BLaER1 (cell line): ENCODE results near the gene KIRREL3.

Source experiments
- H3K27ac ChIP-seq: shearing (Covaris generic); formaldehyde crosslinking; 2 replicates; pipeline ENCODE4 v1.8.1; 2022
- H3K27me3 ChIP-seq: shearing (Covaris generic); formaldehyde crosslinking; 2 replicates; pipeline ENCODE4 v1.8.1; 2022
- H3K36me3 ChIP-seq: shearing (Covaris generic); formaldehyde crosslinking; 2 replicates; pipeline ENCODE4 v1.8.1; 2022
- H3K4me1 ChIP-seq: shearing (Covaris generic); formaldehyde crosslinking; 2 replicates; pipeline ENCODE4 v1.8.1; 2022
- H3K4me2 ChIP-seq: shearing (Covaris generic); formaldehyde crosslinking; 2 replicates; pipeline ENCODE4 v1.8.1; 2022
- H3K4me3 ChIP-seq: shearing (Covaris generic); formaldehyde crosslinking; 2 replicates; pipeline ENCODE4 v1.8.1; 2022
- H3K9ac ChIP-seq: shearing (Covaris generic); formaldehyde crosslinking; 2 replicates; pipeline ENCODE4 v1.8.1; 2022
- H3K9me3 ChIP-seq: shearing (Covaris generic); formaldehyde crosslinking; 2 replicates; pipeline ENCODE4 v1.8.1; 2022
- H4K20me1 ChIP-seq: shearing (Covaris generic); formaldehyde crosslinking; 2 replicates; pipeline ENCODE4 v1.8.1; 2022
- Cebpa-rat ChIP-seq: shearing (Covaris generic); IDR thresholded peaks from 2 replicates; pipeline ENCODE4 v1.8.1; 2022

Gene KIRREL3

DNA sequence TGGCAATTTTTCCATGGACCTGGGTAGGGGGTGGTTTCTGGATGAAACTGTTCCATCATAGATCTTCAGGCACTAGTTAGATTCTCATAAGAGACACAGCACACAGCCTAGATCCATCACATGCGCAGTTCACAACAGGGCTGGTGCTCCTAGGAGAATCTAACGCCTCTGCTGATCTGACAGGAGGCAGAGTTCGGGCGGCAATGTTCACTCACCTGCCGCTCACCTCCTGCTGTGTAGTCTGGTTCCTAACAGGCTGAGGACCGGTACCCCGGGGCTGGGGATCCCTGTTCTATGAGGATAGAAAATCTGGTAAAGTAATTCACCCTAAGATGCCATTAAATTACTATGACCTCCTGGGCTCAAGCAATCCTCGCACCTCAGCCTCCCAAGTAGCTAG is 318.0 kb downstream of the KIRREL3 start:
- H3K27me3 ChIP-seq, result no peaks in the 10 kb centered on the region

DNA sequence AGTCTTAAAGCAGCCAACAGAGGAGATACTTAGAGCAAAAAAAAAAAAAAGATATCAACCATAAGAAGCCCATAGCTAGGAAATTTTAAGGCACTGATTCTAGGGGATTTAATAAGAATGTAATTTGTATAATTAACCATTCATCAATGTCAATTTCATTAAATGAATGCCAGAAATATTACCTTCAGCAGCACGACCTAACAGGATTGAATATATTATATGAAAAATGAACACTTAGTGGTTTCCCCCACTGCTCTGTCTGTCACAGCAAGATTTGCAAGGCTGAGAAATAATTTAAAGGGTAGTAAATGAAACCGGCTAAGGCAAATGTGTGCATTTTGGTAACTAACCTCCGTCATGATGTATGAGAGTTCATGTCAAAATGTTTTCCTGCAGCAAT is 319.9 kb downstream of the KIRREL3 start:
- TF ChIP-seq Cebpa-rat, result no peak
- Histone ChIP-seq H4K20me1 (no peaks in the 10 kb centered on the region), H3K4me1 (no peaks in the 10 kb centered on the region), H3K4me2 (no peak overlapping the region), H3K27ac (no peak overlapping the region), H3K36me3 (no peaks in the 10 kb centered on the region), H3K4me3 (no peak overlapping the region), H3K9ac (no peak overlapping the region), H3K9me3 (no peaks in the 10 kb centered on the region), H3K27me3 (no peaks in the 10 kb centered on the region)

More for the DNA sequence above, 318.0 kb downstream of the KIRREL3 start:
- H3K4me2 ChIP-seq, result no peak overlapping the region
- no peak overlapping the region for H3K9ac ChIP-seq
- no peaks in the 10 kb centered on the region for H3K4me1 ChIP-seq
- no peaks in the 10 kb centered on the region for H3K36me3 ChIP-seq
- no peak for TF ChIP-seq Cebpa-rat
- no peak overlapping the region for H3K27ac ChIP-seq
- H3K9me3 ChIP-seq, result no peaks in the 10 kb centered on the region
- no peak overlapping the region for H3K4me3 ChIP-seq
- H4K20me1 ChIP-seq, result no peaks in the 10 kb centered on the region

DNA sequence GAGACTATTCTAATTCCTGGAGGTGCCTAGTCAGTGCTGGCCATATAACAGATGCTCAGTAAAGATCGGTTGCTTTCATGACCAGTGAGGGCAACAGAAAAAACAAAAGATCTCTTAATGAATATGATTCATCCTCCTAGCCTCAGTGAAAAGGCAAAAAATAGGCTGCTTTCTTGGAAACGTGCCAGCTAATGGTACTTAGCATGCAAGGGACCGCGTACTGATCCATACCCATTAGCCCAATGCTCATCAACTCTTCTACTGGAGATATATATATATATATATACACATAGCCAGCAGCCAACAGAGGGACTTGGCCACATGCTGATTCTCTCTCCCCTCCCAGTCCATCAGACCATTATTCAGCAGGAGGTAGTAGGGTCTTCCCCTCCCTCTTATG is 320.4 kb downstream of the KIRREL3 start:
- TF ChIP-seq Cebpa-rat, result no peak

DNA sequence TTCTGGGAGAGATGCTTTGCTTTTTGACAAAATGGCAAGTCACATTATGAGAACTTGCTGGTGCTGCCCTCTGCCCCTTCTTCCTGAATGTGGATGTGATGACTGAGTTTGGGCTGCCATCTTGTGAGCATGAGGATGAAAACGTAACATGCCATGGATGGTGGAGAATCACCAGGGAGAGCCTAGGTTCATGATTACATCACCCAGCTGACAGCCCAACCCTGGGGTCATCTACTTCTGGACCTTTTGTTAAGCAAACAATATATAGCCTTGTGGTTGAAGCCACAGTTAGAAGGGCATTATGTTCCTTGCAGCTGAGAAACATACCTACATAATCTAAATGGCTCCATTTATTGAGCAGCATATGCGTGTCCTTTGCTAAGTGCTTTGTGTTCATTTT is 321.5 kb downstream of the KIRREL3 start:
- H3K4me2 ChIP-seq, result no peak overlapping the region
- no peak overlapping the region for H3K27ac ChIP-seq
- H3K9ac ChIP-seq, result no peak overlapping the region
- no peaks in the 10 kb centered on the region for H3K36me3 ChIP-seq
- H3K4me1 ChIP-seq, result no peaks in the 10 kb centered on the region
- no peak overlapping the region for H3K4me3 ChIP-seq
- H4K20me1 ChIP-seq, result no peaks in the 10 kb centered on the region
- TF ChIP-seq Cebpa-rat, result no peak
- no peaks in the 10 kb centered on the region for H3K27me3 ChIP-seq
- no peaks in the 10 kb centered on the region for H3K9me3 ChIP-seq

More for the DNA sequence above, 320.4 kb downstream of the KIRREL3 start:
- no peaks in the 10 kb centered on the region for H3K4me1 ChIP-seq
- H3K27me3 ChIP-seq, result no peaks in the 10 kb centered on the region
- no peak overlapping the region for H3K4me2 ChIP-seq
- H3K36me3 ChIP-seq, result no peaks in the 10 kb centered on the region
- H3K9me3 ChIP-seq, result no peaks in the 10 kb centered on the region
- no peak overlapping the region for H3K4me3 ChIP-seq
- no peak overlapping the region for H3K27ac ChIP-seq
- H3K9ac ChIP-seq, result no peak overlapping the region
- H4K20me1 ChIP-seq, result no peaks in the 10 kb centered on the region

DNA sequence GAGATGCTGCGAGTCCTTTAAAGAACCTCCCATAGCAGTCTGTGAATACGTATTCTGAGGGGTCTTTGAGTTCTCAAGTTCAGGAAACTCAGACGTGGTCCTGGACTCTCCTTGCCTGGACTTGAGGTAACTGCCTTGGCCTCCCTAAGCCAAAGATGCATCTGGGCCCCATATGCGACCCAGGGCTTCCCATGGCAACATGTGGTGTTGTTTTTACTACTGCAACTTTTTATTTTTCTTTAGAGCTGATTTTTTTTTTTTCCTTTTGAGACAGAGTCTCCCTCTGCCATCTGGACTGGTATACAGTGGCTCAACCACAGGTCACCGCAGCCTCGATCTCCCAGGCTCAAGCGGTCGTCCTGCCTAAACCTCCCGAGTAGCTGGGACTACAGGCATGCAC is 324.0 kb downstream of the KIRREL3 start:
- no peak for TF ChIP-seq Cebpa-rat
- Histone ChIP-seq H3K4me3 (no peak overlapping the region), H3K4me1 (no peaks in the 10 kb centered on the region), H3K36me3 (no peaks in the 10 kb centered on the region), H3K9ac (no peak overlapping the region), H3K4me2 (no peak overlapping the region), H3K27ac (no peak overlapping the region), H4K20me1 (no peaks in the 10 kb centered on the region), H3K9me3 (no peaks in the 10 kb centered on the region), H3K27me3 (no peaks in the 10 kb centered on the region)

DNA sequence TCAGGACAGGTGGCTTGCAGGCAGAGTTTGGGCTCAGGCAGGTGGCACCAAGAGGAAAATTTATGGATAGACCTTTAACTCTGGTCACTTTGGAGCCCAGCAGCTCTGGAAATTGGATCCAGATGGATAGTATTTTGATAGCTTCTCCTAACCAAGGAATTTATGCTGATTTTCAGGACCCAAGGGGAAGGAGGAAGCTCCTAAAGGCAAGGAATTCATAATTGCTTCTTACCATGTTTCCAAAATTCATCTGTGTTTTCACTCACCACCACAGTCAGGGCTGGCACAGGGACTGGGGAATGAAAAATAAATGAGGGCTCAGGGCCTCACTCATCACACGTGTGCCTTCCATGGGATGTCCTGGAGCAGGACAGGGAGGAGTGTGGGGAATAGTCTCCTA is 327.3 kb downstream of the KIRREL3 start:
- Histone ChIP-seq H4K20me1 (no peaks in the 10 kb centered on the region), H3K9ac (no peak overlapping the region), H3K36me3 (no peaks in the 10 kb centered on the region), H3K9me3 (no peaks in the 10 kb centered on the region), H3K4me2 (no peak overlapping the region), H3K27ac (no peak overlapping the region), H3K4me3 (no peak overlapping the region), H3K4me1 (no peaks in the 10 kb centered on the region), H3K27me3 (no peaks in the 10 kb centered on the region)
- TF ChIP-seq Cebpa-rat, result no peak

DNA sequence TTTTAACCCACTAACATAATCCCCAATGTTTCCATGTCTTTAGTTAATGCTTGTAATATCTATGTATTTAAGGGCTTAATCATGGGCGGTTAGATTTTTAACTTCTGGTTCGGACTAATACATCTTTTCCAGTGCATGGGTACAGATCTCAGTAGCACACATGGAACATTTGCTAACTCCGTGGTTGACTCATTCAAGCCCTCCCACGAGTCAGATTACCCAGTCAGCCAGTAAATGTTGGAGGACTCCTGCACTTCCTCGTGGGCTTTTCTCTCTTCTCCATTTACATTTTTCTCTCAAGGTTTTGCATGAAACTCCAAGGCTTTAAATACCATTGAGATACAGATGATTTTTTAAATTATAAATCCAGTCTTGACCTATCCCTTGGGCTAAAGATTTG is 331.2 kb downstream of the KIRREL3 start:
- H3K4me2 ChIP-seq, result no peak overlapping the region
- no peak overlapping the region for H3K27ac ChIP-seq
- H4K20me1 ChIP-seq, result no peaks in the 10 kb centered on the region
- no peaks in the 10 kb centered on the region for H3K9me3 ChIP-seq
- no peaks in the 10 kb centered on the region for H3K27me3 ChIP-seq
- H3K4me3 ChIP-seq, result no peak overlapping the region
- no peaks in the 10 kb centered on the region for H3K4me1 ChIP-seq
- no peak overlapping the region for H3K9ac ChIP-seq
- H3K36me3 ChIP-seq, result no peaks in the 10 kb centered on the region
- TF ChIP-seq Cebpa-rat, result no peak

DNA sequence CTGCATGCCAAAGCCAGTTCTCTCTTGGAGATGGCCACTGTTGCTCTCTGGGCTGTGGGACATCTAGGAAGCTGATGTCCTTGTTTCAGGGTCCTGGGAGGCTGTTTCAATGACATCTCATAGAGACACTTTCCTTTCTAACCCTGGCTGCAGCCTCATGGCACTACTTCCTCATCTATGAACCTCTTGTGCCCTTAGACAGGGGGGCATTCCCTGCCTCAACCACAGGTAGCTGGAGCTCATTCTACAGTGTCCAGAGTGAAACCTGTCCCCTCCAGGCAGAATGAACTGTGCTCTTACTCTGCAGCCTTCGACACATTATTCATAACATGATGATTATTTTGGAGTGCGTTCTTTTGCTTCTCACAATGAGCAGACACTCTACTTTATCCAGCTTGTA is 335.9 kb downstream of the KIRREL3 start:
- Histone ChIP-seq H3K4me1 (0 out of 2 replicates have a peak, but pooled peaks cover 3% of the 10 kb centered on the region), H3K36me3 (no peaks in the 10 kb centered on the region), H3K9ac (no peak overlapping the region), H3K27me3 (no peaks in the 10 kb centered on the region), H4K20me1 (no peaks in the 10 kb centered on the region), H3K9me3 (no peaks in the 10 kb centered on the region), H3K4me3 (no peak overlapping the region), H3K4me2 (no peak overlapping the region), H3K27ac (no peak overlapping the region)
- TF ChIP-seq Cebpa-rat, result no peak

DNA sequence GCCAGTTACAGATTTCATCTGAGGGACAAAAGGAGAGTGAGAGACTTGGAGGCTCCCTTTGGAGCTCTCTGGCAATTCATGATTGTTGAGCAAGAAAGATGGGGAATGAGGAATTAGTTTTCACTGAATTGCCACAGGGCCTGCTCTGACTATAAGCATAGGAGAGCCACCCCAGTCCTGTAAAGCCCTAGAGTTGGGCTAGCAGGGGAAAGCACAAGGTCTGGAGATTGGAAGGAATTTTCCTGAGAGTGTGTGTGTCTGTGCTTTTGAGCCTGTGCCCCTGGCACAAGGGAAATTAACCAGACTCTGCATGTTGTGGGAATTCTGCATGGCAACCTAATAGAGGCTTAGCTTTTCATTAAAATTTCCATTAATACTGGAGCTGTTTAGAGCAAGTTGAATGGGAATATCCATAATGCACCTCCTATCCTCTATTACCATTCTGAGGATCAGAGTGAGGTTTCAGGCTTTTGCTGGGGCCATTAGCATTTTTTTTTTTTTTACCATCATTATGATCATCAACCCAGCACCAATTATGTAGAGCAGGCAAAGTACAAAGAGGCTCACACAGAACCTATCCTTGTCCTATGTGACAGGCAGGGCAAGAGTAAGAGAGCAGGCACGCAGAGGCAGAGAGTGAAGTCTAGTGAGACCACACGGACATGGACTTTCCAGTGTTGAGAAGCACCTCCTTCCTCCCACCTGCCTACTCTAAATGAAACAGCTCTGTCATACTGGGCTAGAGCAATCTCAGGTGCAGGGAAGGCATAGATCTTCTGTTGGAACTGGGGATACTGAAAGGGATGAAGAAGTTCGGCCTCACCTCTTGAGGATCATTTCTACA is 336.6 kb downstream of the KIRREL3 start:
- Histone ChIP-seq H4K20me1 (no peaks in the 10 kb centered on the region), H3K27me3 (no peaks in the 10 kb centered on the region)
- TF ChIP-seq Cebpa-rat, result no peak

DNA sequence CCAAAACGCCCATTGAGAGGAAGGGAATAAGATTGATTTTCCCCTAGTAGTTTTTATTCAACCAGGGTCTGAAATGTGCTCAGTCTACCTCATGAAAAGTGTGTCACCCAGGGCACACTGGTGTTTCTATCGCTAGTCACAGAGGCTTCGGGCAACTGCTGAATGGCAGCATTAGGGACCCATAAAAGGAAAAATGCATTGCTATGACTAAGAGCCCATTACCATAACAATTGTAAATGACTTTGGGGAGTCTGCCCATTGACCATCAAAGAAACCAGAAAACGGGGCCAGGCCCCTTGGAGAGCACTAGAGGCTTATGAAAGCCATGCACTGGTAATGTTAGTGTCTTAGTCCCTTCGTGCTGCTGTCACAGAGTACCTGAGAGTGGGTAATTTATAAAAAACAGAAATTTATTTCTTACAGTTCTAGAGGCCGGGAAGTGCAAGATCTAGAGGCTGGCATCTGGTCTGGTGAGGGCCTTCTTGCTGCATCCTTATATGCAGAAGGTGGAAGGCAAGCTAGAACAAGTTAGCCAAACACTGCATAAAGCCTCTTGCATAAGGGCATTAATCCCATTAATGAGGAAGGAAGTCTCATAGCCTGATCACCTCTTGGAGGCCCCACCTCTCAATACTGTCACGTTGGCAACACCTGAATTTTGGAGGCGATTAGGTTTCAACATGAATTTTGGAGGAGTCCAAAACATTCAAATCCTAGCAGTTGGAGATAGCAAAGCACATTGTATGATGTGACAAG is 338.4 kb downstream of the KIRREL3 start:
- Histone ChIP-seq H3K27ac (no peak overlapping the region), H3K27me3 (no peaks in the 10 kb centered on the region), H3K9ac (no peak overlapping the region), H3K4me2 (no peak overlapping the region), H3K4me3 (no peak overlapping the region), H3K4me1 (0 out of 2 replicates have a peak, but pooled peaks cover 3% of the 10 kb centered on the region), H3K36me3 (no peaks in the 10 kb centered on the region), H4K20me1 (no peaks in the 10 kb centered on the region), H3K9me3 (no peaks in the 10 kb centered on the region)
- TF ChIP-seq Cebpa-rat, result no peak

More for the DNA sequence above, 336.6 kb downstream of the KIRREL3 start:
- H3K4me1 ChIP-seq, result 0 out of 2 replicates have a peak, but pooled peaks cover 3% of the 10 kb centered on the region
- no peaks in the 10 kb centered on the region for H3K36me3 ChIP-seq
- H3K9me3 ChIP-seq, result no peaks in the 10 kb centered on the region
- H3K9ac ChIP-seq, result no peak overlapping the region
- H3K27ac ChIP-seq, result no peak overlapping the region
- no peak overlapping the region for H3K4me3 ChIP-seq
- no peak overlapping the region for H3K4me2 ChIP-seq
